ENCODE measurements around the gene SCUBE1. TPM values are rescaled to one million over a fixed set of nuclear protein-coding genes. Genes with fewer than 3 reads are reported as not detected.

The SCUBE1 gene
- total RNA-seq, 1 donor from 2014 or later = 42.8 TPM

DNA sequence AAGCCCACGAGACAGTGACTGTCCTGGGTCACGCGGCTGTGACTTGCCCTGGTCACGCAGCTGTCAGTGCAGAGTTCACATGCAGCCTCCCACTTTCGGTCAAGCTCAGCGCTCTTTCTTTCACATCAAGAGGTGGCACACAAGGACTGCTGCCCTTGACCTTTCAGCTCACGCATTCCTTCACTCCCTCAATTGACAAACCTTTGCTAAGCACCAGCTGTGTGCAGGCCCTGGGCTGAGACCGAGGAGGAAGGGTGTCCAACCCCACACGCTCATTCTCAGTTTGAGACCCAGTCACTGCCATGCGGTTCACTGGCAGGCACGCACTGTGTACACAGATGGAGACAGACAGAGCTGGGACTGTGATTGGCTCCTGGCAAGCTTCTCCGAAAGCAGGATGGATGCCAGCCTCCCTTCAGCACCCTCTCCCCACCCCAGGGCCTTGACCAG is 70.3 kb downstream of the SCUBE1 start:
- TF ChIP-seq, protein P1, sequence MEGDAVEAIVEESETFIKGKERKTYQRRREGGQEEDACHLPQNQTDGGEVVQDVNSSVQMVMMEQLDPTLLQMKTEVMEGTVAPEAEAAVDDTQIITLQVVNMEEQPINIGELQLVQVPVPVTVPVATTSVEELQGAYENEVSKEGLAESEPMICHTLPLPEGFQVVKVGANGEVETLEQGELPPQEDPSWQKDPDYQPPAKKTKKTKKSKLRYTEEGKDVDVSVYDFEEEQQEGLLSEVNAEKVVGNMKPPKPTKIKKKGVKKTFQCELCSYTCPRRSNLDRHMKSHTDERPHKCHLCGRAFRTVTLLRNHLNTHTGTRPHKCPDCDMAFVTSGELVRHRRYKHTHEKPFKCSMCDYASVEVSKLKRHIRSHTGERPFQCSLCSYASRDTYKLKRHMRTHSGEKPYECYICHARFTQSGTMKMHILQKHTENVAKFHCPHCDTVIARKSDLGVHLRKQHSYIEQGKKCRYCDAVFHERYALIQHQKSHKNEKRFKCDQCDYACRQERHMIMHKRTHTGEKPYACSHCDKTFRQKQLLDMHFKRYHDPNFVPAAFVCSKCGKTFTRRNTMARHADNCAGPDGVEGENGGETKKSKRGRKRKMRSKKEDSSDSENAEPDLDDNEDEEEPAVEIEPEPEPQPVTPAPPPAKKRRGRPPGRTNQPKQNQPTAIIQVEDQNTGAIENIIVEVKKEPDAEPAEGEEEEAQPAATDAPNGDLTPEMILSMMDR (conservative IDR thresholded peaks at IDR 0.05) = no peak
- Mint-ChIP-seq H3K9me3 (no peaks in the 10 kb centered on the region), H3K27me3 (peaks cover 47% of the 10 kb centered on the region), H3K27ac (no peak overlapping the region), H3K36me3 (no peaks in the 10 kb centered on the region), H3K4me3 (no peak overlapping the region), H3K4me1 (ENCODE audit: unreplicated experiment) (peaks cover 53% of the 10 kb centered on the region)
- DNase-seq (ENCODE audit: extremely low spot score, unreplicated experiment) = no peak

DNA sequence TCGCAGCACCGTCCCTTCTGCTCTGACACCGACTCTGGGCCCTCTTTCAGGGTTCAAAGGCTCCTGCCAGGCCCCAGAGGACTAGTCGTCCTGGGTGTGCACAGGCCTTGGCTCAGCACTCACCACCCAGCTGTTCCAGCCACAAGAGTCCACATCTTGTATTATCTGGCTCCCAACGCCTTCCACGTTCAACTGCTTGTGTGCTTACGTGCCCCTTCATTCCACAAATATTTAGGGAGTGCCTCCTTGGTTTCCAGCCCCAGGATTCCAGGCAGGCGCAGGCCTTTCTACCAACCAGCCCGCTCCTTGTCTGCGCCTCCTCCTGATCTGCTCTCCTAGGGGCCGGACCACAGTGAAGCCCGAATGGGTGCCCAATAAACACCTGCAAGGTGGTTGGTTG is 70.9 kb downstream of the SCUBE1 start:
- DNase-seq (ENCODE audit: extremely low spot score, unreplicated experiment) = no peak
- no peak overlapping the region for H3K27ac Mint-ChIP-seq
- H3K36me3 Mint-ChIP-seq = no peaks in the 10 kb centered on the region
- no peaks in the 10 kb centered on the region for H3K9me3 Mint-ChIP-seq
- peaks cover 49% of the 10 kb centered on the region for H3K4me1 Mint-ChIP-seq (ENCODE audit: unreplicated experiment)
- TF ChIP-seq, protein P1 (conservative IDR thresholded peaks at IDR 0.05) = no peak
- H3K27me3 Mint-ChIP-seq = peaks cover 42% of the 10 kb centered on the region
- no peak overlapping the region for H3K4me3 Mint-ChIP-seq

DNA sequence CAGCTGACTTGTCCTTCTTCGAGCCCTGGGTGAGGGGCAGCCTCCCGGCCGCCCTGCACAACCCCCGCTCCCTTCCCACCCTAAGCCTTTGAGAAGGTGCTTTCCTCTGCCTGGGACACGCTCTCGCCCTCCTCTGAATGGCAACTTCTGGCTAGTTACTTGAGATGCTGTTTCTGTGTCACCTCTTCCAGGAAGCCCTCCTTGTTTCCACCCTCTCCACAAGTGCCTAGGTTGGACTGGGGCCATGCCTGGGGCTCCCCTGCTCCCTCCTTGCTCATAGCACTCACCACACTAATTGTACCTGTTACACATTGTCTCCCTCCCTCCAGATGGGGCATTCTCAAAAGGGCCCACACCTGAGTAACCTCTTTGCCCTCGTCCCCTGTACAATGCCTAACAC is 72.2 kb downstream of the SCUBE1 start:
- no peaks in the 10 kb centered on the region for H3K36me3 Mint-ChIP-seq

DNA sequence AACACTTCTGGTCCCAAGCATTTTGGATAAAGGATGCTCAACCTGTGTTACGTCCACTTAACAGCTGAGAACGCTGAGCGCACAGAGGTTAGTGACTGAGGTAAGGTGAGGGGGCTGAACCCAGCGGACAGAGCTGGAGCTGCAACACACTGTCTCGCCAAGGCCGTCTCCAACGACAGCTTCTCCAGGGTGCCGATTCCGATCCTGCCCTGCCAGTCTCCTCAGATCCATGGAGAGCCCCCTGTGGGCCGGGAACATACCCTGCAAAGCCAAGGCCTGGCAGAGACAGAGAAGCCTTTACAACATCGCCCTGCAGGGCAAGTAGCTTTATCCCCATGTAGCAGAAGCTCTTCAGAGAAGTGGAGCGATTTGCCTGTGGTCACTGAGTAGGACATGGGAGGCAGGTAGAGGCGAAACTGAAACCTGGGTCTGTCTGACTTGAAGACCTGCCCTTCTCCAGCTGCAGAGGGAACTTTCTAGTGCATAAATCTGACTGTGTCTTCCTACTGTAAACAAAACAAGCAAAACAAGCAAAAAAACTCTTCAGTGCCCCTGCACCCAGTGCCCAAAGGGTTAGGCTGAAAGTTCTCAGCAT is 72.8 kb downstream of the SCUBE1 start:
- H3K27ac Mint-ChIP-seq = no peak overlapping the region
- H3K4me1 Mint-ChIP-seq (ENCODE audit: unreplicated experiment) = peaks cover 42% of the 10 kb centered on the region
- no peak for DNase-seq (ENCODE audit: extremely low spot score, unreplicated experiment)

More for the DNA sequence above, 72.2 kb downstream of the SCUBE1 start:
- Mint-ChIP-seq H3K4me1 (ENCODE audit: unreplicated experiment) (peaks cover 47% of the 10 kb centered on the region), H3K4me3 (no peak overlapping the region), H3K27me3 (peaks cover 39% of the 10 kb centered on the region), H3K27ac (no peak overlapping the region), H3K9me3 (no peaks in the 10 kb centered on the region)
- no peak for DNase-seq (ENCODE audit: extremely low spot score, unreplicated experiment)
- TF ChIP-seq, protein P1 (conservative IDR thresholded peaks at IDR 0.05) = no peak

GRCh38 chr22:43269646-43270045 is 73.5 kb downstream of the SCUBE1 start:
- H3K27ac Mint-ChIP-seq = peak overlapping the region; percentile 60
- TF ChIP-seq, protein P1 (conservative IDR thresholded peaks at IDR 0.05) = no peak
- H3K27me3 Mint-ChIP-seq = peaks cover 32% of the 10 kb centered on the region
- no peaks in the 10 kb centered on the region for H3K36me3 Mint-ChIP-seq
- H3K4me3 Mint-ChIP-seq = peak overlapping the region; percentile 39
- H3K4me1 Mint-ChIP-seq (ENCODE audit: unreplicated experiment) = peaks cover 47% of the 10 kb centered on the region
- DNase-seq (ENCODE audit: extremely low spot score, unreplicated experiment) = no peak
- H3K9me3 Mint-ChIP-seq = no peaks in the 10 kb centered on the region

More for the DNA sequence above, 72.8 kb downstream of the SCUBE1 start:
- H3K27me3 Mint-ChIP-seq = peaks cover 35% of the 10 kb centered on the region
- H3K9me3 Mint-ChIP-seq = no peaks in the 10 kb centered on the region
- no peak overlapping the region for H3K4me3 Mint-ChIP-seq
- no peaks in the 10 kb centered on the region for H3K36me3 Mint-ChIP-seq
- TF ChIP-seq, protein P1 (conservative IDR thresholded peaks at IDR 0.05) = peak; percentile 55
